Activated CD4-positive, CD25-positive, alpha-beta regulatory T cell treated with anti-CD3 and anti-CD28 coated beads, Interleukin-2, amount 50 U/mL, for 72 hours (primary cell): Measurements from ENCODE around the gene PIP5K1B.

ENCODE experiments used
- DNase-seq: peaks from one replicate; pipeline ENCODE4 v3.0.0; 2021

PIP5K1B gene

GRCh38 chr9:68869022-68869421 lies 164.0 kb downstream of the PIP5K1B start:
- no peak for DNase-seq

DNA sequence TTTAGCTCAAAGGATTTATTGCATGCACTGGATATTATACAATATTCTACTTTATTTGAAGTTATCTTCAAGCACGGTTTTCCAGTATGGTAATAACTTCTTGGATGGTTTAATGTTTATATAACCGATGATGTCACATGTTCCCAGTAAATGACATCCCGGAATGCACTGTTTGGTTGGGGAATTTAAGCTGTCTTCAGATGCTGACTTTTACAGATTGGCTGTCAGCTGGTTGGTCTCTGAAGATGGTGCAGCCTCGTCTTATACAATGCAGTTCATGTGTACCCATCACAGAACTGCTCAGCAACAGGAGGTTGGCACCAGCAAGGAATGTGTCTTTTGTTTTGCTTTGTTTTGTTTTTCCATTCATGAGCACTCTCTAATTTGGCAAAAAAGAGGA lies 165.0 kb downstream of the PIP5K1B start:
- no peak for DNase-seq

- no peak for DNase-seq
Measured at GRCh38 chr9:68871236-68871635, 166.2 kb downstream of the PIP5K1B start.

DNA sequence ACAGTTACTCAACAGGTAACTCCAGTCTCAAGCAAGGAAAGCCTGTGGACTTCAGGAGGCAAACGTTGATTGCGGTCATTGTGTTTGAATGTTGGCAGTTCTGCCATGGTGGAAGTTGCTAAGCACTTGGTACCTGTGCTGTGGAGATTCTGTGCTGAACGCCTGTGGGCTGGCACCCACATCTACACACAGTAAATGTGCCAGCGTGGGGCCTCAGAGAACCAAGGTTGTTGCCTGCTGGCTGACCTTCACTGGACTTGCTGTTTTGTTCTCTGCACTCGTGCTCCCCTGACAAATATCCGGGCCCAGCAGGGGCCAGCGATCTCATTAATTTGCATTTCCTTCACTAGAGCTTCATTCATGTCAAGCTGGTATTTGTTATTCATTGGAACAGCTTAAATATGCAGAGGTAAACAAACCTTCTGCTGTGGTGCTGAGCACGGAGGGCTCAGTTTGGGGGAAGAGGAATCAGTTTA lies 167.0 kb downstream of the PIP5K1B start:
- no peak for DNase-seq

DNA sequence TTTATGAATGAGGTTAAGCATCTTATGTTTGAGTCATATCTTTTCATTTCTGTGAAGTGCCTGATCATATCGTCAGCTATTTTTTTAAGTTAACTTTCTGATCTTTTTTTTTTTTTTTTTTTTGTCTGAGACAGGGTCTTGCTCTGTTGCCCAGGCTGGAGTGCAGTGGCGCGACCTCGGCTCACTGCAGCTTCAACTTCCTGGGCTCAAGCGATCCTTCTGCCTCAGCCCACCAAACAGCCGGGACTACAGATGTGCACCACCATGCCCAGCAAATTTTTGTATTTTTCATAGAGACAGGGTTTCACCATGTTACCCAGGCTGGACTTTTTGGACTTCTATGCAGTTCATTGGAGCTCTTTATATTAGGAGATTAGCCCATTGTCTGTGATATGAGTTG lies 168.1 kb downstream of the PIP5K1B start:
- DNase-seq = no peak

DNA sequence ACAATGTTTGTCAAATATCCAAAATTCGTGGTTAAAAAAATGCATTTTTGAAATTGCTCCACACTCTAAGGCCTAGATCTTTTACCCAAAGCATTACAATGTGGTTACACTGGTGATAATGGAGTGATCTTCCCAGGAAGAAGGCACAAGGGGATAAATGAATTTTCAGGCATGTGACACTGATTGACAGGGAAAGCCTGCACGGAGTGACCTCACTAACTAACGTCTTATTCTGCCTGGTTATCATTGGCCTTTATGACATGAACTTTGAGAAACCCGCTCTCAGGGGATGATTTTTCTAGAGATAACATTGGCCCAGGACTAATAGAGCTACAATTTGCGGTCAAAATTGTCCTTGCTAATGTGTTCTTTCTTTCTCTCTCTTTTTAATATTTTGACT lies 171.2 kb downstream of the PIP5K1B start:
- DNase-seq = no peak

DNA sequence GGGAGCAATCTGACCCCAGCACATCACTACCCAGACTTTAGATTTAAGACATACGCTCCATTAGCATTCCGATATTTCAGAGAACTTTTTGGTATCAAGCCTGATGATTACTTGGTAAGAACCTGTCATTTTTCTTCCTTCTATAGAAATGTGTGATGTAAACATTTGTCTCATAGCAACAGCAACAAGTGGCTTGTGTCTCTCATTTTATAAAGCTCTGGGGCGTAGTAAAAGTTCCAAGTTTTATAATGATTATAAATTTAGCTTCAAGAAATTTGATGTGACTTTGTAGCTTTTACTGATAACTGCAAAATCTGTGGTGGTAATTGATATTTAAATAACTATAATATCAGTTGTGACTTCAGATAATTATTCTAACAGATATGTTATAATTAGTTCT lies 171.6 kb downstream of the PIP5K1B start:
- no peak for DNase-seq

DNA sequence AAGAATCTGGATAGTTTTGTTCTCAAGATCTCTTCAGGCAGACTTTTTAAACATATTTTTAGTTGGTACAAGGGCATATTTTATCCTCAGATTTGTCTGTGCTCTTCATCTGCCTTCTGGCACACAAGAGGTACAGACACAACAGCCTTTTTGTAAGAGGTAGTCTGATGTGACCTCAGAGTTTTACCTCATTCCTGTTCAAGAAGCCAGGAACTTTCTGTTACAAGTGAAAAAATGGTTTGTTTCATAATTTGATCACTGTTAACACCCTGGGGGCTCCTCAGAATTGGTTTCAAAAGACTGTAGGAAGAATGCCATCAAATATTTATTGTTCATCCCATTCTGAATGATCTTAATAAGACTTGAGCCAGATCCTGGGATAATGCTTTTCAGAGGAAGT lies 172.2 kb downstream of the PIP5K1B start:
- DNase-seq = no peak

DNA sequence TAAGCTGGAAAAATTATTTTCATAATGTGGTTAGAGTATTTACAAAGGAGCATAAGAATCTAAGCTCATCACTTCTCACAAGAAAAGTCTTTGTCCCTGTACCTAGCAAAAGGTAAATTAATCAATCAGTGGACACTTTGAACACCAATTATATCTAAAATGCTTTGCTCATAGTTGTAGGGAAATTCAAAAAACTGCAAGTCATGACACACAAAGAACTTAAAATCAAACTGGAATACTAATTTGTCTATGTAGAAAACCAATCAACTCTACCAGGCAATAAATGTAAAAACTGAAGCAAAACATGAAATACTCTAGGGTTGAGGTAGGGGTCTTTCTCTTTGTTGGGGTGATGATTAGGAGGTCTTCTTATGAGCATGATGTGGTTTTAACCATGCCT lies 173.4 kb downstream of the PIP5K1B start:
- DNase-seq = no peak

GRCh38 chr9:68883224-68883623 lies 178.2 kb downstream of the PIP5K1B start:
- DNase-seq = no peak

DNA sequence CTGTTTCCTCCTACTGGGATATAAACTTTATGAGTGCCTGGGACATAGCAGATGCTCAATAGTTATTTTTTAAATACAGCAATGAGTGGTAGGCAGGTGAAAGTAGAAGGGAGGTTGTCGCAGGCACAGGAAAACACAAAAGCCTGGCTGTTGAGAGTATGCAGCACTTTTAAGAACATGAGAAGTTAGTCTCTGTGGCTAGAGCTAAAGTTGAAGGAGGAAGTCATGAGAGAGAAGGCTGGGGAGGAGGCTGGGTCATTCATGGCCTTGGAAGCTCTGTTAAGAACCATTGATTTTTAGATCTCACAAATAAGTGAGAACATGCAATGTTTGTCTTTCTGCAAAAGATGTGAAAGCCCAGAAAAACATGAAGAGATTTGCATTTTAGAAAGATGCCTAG lies 182.2 kb downstream of the PIP5K1B start:
- DNase-seq = no peak

DNA sequence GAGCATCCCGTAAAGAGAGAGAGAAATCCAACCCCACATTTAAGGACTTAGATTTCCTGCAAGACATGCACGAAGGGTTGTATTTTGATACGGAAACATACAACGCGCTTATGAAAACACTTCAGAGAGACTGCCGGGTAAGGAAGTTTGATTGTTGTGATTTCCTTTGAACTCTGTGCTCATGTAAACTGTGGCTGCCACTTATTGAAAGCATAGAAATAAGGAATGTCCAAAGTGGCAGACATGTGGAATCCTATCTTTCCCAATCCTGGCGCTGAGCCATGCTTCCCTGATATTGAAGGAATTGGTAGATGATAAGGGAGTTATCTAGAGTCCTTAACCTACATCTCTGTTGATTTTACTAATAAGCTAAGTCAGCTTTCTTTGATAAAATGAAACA lies 189.5 kb downstream of the PIP5K1B start:
- no peak for DNase-seq

DNA sequence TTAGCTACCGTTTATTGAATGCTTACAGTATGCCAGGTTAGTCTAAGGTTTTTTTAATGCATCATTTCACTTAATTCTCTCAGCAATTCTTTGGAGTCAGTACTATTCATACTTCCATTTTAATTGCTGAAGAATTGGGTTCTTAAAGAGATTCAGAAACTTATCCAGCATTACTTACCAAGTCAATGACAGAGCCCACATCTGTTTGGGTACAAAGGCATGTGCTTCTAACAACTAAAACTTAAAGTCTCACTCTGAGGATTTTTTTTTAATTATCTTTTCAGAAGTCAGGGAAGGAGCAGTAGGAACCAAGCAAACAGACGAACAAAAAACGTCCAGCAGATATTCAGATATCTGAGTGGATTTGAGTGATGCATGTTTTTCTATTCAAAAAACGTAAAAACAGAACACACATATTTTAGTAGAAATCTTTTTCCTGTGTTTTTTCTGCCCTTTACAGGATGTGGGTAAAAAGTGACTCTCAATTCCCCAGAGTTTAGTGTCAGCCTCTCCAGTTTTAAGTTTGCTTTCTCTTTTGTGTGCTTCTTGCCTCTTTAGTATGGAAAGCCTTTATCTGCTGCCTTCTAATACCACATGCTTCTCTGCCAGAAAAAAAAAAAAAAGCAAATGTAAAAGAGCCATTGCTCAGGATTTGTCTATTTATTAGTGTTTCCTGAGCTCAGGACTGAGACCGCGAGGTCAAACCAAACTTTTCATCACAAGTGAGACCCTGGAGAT lies 190.9 kb downstream of the PIP5K1B start:
- DNase-seq = no peak

- DNase-seq = no peak
Measured at GRCh38 chr9:68896486-68896885, 191.4 kb downstream of the PIP5K1B start.

DNA sequence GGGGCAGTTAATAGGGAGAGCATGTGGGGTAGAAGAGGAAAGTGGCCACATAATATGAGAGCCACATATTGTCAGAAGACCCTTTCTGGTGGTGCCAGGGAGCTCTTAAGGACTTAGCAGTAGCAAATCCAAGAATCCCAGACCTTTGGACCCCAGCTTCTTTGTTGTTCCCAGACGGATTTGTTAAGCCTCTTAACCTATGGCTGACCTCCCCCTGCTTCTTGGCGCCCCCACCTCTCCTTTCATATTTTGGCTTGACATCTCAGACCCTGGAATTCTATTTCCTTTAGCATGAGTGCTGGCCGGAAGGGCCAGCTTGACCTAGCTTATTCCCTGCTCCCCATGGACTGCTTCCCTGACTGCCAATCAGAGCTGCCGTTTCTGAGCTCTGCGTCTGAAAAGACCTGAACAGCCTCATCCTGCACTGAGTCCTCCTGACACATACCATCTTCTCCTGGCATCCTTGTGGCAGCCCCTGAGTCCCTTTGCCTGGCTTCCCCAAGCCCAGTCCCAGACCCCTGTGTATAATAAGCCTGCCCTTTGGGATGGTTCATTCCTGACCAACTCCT lies 192.6 kb downstream of the PIP5K1B start:
- no peak for DNase-seq

DNA sequence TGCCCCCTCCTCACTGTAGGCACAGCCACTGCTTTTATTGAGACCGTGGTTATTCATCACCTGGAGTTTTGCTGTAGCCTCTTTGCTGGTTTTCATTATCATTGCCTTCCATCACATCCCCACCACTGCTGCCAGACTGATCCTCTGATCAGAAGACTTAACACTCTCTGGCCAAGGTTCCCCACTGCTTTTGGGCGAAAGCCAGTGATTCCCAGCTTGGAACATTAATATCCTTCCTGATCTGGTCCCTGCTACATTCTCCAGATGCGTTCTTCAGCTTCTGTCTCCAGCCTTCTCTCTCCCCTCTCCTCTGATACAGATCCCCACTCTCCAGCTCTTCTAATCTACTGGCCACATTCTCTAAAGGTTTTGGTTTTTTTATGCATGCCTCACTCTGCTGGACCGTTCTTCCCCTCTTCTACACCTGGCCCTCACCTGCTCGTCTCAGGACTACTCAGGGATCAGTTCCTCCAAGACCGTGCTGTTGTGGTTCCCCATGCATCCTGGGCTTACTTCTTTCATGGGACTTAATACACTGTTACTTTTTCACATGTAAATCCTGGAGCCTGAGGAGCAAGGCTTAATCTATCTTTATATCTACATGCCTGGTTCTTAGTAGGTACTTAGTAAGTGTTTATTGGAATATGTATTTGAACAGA lies 193.9 kb downstream of the PIP5K1B start:
- no peak for DNase-seq

- no peak for DNase-seq
Measured at GRCh38 chr9:68904454-68904853, 199.4 kb downstream of the PIP5K1B start.

- DNase-seq = no peak
Measured at GRCh38 chr9:68905129-68905528, 200.1 kb downstream of the PIP5K1B start.

GRCh38 chr9:68907910-68908309 lies 202.9 kb downstream of the PIP5K1B start:
- DNase-seq = no peak

DNA sequence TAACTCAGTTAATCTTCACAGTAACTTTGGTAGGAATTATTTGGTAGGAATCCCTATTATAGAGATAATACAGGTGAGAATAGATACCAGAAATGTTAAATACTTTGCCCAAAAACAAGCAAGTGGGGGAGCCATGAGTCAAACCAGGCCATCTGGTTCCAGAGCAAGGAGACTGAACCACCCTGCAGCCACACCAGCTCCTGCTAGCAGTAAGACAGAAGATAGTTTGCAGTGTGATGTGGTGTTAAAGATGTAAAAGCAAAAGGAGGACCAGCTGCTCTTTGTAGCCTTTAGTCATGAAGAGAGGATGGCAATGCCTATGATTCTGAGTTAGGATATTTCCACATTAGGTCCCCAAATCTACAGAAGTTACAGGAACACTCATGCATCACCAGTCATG lies 207.5 kb downstream of the PIP5K1B start:
- no peak for DNase-seq

DNA sequence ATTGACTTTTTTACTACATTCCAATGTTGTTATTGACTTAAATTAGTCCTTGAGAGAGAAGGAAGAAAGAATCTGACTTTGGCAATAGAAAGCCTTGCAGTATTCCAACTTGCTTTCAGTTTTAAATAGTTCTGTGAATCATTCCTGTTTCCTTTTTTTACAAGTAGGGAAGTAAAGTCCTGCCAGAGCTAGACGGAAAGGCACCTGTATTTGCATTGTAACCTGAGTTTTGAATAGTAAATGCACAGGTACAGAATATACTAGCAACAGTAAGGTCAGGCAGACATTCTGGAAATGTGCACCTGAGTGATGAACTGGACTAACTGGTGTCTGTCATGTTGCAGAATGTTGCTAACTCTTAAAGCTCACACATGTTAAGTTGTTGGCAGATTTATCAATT lies 208.0 kb downstream of the PIP5K1B start:
- no peak for DNase-seq

GRCh38 chr9:68914751-68915150 lies 209.7 kb downstream of the PIP5K1B start:
- no peak for DNase-seq

GRCh38 chr9:68919661-68920060 lies 214.6 kb downstream of the PIP5K1B start:
- no peak for DNase-seq

- DNase-seq = no peak
Measured at GRCh38 chr9:68920921-68921320, 215.9 kb downstream of the PIP5K1B start.
